HG03159 (cell line): ENCODE results near the gene SLC25A11.
A peak's percentile ranks its signal among the peaks of the same experiment; 100 is the strongest.

Experiments
- ATAC-seq: cut with Tn5 transposase; IDR thresholded peaks from one replicate; pipeline ENCODE4 v1.9.1; 2021; ENCODE audit warnings: mild to moderate bottlenecking, moderate library complexity; ENCODE audit not compliant: unreplicated experiment

Gene SLC25A11

DNA sequence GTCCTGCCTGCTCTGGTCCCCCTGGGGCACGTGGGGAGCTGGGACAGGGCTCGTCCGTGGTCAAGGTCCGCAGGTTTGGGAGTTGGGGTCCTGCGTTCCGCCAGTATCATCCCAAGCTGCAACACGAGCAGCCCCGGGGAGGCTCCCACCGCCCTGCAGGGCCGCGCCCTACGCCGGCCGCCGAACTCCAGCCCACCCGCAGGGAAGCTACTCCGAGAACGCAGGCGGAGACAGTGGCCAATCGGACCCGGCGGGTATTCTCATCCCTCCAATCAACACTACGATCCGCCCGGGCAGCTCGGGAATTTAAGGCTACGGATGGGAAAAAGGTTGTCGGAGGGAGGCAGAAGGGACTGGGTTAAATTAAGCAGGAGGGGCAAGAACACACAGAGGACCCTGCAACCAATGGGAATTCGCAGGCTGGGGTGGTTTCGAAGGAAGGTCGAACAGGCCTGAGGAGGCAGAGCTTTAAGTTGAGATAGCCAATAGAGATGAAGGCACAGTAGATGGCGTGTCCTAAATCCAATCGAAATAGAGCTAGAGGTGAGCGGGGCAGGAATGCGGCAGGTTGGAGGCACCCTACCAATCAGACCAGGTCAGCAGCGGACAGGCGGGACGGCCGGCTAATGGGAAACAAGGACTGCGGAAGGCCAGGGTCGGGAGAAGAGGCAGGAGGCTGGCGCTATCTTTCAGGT lies 27.1 kb upstream of the SLC25A11 start:
- peak; percentile 83 for ATAC-seq

DNA sequence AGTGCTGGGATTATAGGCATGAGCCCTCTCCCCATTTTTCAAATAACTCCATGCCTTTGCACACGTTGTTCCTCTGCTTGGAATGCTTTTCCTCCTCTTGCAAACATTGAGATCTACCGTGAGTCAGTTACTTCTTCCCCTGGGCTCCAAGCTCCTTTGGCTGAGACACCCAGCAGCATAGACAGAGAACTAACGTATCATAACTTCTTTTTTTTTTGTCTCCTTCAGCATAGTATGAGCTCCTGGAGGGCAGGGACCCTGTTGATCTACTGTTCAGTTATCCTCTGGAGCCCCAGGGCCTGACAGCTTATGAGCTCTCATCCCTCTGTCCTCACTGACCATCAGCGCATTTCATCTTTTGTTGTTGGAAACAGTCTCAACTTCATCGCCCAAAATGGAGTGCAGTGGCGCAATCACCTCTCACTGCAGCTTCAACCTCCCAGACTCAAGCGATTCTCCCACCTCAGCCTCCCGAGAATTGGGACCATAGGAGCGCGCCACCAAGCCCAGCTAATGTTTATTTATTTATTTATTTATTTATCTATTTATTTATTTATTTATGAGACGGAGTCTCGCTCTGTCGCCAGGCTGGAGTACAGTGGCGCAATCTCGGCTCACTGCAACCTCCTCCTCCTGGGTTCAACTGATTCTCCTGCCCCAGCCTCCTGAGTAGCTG lies 25.6 kb upstream of the SLC25A11 start:
- no peak for ATAC-seq

GRCh38 chr17:4960279-4960922 lies 20.6 kb upstream of the SLC25A11 start:
- no peak for ATAC-seq

DNA sequence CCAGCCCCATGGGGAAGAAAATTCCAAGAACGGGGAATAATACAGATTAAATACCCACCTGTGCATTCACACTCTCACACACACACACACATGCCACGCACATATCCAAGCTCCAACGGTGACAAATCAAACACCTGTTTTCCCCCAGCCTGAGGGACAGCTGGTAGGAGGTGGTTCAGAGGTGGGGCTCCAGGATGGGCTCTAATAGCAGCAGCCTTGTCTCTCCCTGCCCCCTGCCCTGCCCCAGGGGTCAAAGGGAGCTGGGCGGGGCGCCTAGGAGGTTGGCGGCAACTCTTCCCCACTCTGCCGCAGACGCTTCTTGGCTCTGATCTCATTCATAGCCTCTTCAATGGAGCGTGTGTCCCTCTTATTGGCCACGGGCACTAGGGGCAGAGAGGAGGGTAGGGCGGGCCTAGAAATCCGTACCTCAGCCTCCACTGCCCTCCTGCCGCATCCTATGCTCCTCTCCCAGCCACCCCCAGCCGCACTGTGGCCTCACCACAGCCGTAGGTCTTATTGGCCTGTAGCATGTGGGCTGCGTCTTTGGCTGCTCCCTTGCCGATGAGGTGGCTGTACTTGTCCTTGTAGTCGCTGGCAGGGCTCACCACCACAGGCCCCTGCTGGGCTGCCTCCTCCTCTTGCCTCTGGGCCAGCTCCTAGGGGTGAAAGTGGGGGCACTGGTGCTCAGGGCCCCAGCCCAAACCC lies 19.6 kb upstream of the SLC25A11 start:
- no peak for ATAC-seq

DNA sequence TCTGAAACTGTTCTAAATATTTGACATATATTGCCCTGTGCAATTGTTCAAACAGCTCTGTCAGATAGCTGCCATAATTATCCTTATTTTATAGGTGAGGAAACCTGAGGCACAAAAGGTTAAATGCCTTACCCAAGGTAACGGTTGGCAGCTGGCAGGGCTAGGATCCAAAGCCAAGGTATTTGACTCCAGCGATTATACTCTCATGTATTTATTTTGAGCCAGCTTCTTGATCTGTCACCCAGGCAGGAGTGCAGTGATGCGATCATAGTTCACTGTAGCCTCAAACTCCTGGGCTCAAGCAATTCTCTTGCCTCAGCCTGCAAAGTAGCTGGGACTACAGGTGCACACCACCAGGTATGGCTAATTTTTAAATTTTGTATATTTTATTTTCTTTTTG lies 18.3 kb upstream of the SLC25A11 start:
- ATAC-seq: no peak

DNA sequence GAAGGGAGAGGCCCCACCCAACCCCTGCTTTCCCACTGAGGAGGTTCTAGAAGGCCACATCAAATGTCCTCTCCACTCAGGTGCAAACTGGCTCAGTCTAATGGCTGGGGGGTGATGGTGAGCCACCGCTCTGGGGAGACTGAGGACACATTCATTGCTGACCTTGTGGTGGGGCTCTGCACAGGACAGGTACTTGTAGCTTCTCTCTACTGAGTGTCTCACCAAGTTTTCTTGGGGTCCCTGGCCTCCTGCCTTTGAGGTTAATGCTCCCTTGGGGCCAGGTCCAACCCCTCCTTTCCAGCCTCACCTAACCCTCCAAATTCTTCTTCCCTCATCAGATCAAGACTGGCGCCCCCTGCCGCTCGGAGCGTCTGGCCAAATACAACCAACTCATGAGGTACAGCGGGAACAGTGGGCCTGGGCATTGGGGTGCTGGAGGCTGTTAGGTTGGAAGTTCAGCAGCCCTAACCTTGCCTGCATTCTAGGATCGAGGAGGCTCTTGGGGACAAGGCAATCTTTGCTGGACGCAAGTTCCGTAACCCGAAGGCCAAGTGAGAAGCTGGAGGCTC lies 16.7 kb upstream of the SLC25A11 start:
- ATAC-seq: no peak

- ATAC-seq: no peak
These were observed 15.2 kb upstream of the SLC25A11 start for GRCh38 chr17:4955091-4955490.

DNA sequence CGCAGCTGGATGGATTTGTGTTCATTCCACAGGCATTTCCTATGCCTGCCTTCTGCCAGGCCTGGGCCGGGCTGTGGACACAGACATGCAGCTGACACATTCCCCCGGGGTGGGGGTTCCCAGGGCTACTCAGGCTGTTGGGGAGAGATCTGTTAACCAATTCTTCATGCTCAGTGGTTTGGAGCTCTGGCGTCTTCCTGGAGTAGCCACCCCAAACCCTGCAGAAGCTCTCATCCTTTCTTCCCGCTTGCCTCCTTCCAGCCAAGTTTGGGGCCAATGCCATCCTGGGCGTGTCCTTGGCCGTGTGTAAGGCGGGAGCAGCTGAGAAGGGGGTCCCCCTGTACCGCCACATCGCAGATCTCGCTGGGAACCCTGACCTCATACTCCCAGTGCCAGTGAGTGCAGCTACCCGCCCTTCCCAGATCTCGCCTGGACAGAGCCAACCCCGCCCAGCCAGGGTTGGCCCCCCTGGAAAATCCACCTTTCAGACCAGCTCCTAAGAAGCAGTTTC lies 13.7 kb upstream of the SLC25A11 start:
- ATAC-seq: no peak

DNA sequence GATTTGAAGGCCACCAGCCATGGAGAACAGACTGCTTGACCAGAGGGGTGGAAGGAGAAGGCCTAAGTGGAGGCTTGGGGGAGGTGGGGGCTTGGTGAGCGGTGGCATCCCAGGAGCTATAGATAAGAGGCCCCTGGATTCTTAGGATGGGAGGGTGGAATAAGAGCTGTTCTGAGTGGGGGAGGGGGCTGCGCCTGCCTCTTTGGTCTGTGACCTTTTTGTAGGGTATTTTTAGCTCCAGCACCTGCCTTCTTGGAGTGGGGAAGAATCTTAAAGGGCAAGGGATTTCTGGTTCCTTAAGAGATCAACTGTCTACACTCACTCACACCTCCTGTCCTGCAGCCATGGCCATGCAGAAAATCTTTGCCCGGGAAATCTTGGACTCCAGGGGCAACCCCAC lies 11.6 kb upstream of the SLC25A11 start:
- ATAC-seq: no peak

DNA sequence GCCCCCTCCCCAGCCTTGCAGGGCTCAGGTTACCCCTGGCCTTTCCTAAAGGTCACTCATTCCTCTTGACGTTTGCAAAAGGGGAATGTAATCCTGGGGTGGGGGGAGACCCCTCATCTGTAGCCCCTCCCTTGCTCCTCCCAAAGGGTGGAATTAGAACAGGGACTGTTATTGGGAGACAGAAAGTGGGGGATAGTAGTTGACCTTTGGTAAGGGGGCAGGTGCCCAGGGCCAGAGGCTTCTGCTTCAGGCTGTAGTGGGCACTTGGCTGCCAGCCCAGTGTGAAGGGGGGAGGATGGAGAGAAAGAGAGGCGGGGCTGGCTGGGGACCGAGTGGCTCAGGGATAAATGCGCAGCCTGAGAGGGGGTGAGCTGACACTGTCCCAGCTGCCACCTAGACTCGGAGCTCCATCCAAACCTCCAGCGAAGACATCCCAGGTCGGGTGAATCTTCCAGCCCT lies 10.9 kb upstream of the SLC25A11 start, which contains the start of gene ENO3:
Gene ENO3, plus strand, starts transcription at position 374 of the 459 bp plus-strand sequence. CDS start 711 bp downstream, outside the sequence.
- ATAC-seq: no peak

DNA sequence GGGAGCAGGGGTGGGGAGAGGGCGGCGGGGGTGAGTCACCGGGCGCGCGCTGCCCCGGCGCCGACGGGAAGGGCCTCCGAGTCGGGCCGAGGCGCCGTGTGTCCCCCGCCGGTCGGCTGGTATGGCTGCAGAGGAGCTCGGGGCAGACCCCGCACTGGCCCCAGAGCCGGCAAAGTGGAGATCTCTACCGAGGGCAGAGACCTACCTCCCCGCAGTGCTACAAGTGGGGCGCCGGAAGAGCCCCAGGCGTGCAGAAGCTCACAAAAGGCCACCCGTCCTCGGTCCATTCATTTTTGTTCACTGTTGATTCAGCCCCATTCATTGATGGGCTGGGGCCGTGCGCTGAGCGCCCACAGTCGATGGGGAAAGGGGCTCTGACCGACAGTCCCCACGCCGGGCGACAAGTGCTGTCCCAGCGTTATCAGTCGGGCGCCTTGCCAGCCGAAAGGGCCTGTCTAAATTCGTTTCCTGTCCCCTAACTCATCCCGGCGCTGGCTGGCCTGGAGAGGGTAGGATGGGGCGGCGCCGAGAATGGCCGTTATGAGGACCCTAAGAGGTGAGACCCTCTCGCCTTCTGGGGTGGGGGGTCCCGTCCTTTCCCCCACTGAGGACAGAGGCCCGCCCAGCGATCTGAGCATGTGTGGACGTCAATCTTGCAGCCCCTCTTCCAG lies 10.4 kb upstream of the SLC25A11 start:
- no peak for ATAC-seq

DNA sequence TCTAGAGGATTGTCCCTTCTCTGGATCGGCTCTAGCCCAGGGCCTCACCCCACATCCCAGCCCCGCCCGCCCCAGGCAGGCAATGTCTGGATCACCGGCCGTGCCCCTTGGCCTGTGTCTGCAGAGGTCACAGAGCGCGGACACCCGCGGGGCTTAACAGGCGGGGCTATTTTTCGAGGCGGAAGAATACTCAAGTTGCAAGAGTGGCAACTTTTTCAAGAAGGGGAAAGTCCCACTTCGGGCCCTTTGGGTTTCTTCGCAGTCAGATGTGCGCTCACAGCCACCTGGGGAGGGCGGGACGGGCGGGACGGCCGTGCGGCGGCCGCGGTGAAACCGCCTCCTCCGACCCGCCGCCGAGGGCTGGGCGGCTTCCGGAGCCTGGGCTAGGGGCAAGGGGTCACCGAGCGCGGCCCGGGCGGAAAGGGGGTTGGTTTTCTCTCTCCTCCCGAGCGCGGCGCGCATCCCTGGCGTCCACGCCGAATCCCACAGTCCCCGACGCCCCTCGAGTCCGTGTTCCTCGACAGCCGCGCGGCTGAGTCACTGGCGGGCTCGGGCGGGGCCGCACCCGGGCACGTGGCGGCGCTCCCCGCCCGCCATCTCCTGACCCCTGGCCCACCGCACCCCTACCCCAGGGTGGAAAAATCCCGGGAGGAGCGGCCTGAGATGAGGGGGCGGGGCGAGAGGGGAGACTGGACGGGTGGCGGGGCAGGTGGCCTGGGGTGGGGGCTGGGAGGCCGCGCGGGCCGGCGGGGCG lies 9.7 kb upstream of the SLC25A11 start:
- peak; percentile 29 for ATAC-seq

- ATAC-seq: peak; percentile 29
These were observed 9.1 kb upstream of the SLC25A11 start for GRCh38 chr17:4948931-4949320.

DNA sequence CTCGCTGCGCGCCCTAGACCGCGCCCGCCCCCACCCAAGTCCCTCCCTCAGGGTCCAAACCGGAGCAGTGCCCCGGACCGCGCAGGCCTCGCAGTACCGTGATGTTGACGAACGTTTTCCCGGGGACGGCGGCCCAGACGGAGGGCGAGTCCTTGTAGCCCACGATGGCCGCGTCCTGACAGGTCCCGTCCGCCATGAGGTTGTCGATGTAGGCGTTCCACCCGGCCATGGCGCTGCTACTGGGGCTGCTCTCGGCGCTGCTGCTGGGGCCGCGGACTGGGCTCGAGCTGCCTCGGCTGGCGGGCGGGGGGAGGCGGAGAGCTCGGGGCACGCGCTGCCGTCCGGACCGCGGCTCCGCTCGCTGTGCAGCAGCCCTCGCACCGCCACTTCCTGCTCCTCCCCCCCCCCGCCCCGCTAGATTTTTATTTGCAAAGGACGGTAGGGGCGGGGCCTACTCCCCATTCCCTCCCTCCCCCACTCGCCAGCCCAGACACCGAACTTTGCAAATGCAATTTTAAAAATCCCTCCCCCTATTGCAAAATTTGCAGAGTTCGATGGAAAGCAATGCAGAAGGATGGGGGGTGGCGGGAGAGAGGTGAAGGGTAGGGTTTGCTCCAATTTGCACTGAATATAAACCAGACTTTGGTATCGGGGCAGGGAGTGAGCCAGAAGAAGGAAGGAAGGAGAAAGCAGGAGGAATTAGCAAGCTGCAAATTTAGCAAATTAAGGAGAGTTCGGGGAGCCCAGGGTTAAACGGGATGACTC lies 8.5 kb upstream of the SLC25A11 start, which contains the start of gene PFN1:
Gene PFN1, minus strand, starts transcription at position 365 of the 765 bp plus-strand sequence. Its CDS starts 136 bp downstream, at position 229.
- ATAC-seq: peak; percentile 24

DNA sequence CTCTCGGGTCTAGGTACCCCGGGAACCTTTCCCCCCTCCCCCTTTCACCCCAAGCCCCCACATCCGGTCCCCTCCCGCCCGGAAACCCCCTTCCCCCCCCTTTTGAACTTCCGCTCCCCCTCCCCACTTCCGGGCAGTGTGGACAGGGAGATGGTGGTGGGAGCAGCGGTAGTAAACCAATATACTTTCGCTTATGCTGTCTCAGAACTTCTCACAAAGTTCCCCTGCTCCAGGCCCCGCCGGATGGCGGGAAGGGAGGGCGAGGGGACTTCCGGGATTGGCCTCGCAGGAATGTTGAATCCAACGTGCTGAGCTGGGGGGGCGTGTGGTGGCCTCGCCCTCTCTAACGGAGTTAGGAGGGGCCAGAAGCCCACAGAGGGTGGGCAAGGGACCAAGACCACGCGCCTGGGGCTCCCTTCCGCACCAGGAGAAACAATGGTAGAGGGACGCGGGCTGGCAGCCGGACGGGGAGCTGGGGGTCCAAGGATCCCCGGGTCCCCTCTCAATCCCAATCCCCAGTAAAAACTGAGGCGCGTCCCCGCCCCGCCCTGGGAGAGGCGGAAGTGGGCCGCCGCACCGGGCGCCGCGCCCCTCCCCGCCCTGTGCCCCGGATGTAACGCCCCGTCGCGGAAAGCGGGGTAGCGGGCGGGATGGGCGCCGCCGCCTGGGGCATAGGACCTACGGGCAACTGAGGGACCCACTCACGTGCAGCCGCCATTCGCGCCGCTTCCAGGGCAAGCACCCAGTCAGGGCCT lies 7.7 kb upstream of the SLC25A11 start:
- no peak for ATAC-seq

DNA sequence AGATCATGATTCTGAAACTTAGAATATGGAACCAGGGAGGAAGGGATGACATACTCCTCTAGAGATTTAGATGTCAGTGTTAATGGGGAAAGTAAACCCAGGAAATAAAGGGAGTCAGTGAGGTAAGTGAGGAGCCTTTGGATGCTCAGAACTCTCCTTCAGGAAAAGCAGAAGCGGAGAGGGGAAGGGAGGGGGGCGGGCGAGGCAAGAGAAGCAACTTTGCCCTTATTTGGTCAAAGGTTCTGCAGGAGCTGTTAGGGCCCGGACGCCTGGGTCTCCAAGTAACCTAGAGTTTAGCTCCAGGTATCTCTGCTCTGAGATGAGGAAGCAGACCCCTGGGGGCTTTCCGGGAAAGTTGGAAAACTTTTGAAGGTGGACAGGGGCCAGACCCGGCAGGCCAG lies 7.2 kb upstream of the SLC25A11 start:
- no peak for ATAC-seq

DNA sequence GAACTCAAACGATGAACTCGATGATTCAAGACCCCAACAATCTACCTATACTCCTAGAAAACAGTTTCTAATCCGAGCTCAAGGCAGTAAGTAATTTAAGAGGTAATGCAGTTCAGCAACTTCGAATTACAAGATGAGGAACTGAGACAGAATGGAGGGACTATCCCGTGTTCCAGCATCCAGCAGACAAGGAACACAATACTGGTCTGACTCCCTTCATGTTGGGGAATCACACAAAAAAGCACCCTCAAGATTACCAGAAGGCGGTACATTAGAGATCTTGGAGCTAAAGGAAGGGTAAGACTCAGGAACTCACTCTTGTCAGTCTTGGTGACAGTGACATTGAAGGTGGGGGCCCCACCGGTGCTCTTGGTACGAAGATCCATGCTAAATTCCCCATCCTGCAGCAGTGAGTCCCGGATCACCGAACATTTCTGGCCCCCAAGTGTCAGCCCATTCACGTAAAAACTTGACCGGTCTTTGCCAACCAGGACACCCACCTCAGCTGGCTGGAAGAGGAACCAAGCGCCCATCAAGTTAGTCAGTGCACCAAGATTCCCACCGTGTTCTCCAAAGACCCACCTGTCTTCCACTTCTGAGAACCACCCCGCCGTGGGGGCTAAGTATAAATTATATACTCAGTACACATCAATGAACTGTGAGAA lies 6.6 kb upstream of the SLC25A11 start:
- ATAC-seq: no peak

DNA sequence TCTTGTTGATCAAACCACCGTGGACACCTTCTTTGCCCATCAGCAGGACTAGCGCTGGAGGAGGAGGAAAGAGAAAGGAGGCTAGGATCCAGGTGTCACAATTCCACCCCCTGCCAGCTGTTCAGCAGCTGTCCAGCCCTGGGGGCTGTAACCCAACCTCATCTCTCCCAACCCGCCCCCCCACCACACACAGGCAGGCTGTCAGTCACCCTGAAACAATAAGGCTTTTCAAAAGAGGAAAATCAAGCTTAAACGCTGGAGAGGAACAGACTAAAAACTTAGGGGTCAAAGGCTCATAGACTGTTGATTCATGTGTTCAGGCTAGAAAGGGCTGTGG lies 6.1 kb upstream of the SLC25A11 start:
- no peak for ATAC-seq
